HEK293T (cell line): ENCODE results near the gene SLC24A1.

ENCODE experiments used
- ARNT ChIP-seq: fragments of 450-650 bp; IDR thresholded peaks from 2 replicates; pipeline ENCODE4 v1.6.1; 2017; ENCODE audit warnings: mild to moderate bottlenecking
- CTBP1 ChIP-seq: fragments of 450-650 bp; IDR thresholded peaks from 2 replicates; pipeline ENCODE4 v1.6.1; 2016; ENCODE audit warnings: borderline replicate concordance
- FOXA1 ChIP-seq: fragments of 450-650 bp; IDR thresholded peaks from 2 replicates; pipeline ENCODE4 v1.6.1; 2016; ENCODE audit warnings: mild to moderate bottlenecking
- SP1 ChIP-seq: fragments of 450-650 bp; IDR thresholded peaks from 2 replicates; pipeline ENCODE4 v1.6.1; 2017

DNA sequence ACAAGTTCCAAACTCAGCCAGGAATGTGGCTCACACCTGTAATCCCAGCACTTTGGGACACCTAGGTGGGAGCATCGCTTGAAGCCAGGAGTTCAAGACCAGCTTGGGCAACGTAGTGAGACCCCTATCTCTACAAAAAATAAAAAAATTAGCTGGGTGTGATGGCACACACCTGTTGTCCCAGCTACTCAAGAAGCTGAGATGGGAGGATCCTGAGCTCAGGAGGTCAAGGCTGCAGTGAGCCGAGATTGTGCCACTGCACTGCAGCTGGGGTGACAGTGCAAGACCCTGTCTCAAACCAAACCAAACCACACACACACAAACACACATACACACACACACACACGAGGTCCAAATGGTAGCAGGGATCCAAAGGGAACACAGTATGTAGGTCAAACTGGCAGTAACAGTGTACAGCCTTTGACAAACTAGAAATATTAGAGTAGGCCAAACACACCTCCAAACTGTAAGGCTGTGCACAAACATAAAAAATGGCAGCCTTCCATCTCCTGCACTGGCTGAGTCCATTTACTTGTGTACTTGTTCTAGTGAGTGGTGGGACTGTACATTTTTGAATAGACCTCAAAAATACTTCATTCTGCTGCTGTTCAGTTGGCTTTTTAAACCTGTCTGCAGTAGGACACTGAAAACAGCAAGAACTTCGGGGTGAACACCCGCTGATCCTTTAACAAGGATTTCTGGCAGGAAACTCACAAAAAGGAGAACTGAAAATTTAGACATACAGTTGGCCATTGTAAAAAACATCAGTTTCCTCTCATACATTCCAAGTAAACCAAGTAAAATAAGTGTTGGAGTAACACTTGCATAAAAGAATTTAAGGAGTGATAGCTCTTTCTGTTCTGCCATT is 44.4 kb upstream of the SLC24A1 start:
- TF ChIP-seq ARNT (no peak), SP1 (no peak), FOXA1 (no peak), CTBP1 (no peak)
